OCI-LY1 (cell line): ENCODE measurements around the gene FABP1.

Experiments used
- CTCF ChIP-seq: fragments of 200-600 bp; sonication (generic), shearing (Covaris generic); IDR thresholded peaks from 2 replicates; pipeline ENCODE4 v1.5.1; 2017; ENCODE audit warnings: mild to moderate bottlenecking, antibody characterized with exemption, low read length, moderate library complexity, mixed read lengths
- EZH2 ChIP-seq: fragments of 200-600 bp; sonication (generic), shearing (Covaris generic); IDR thresholded peaks from 2 replicates; pipeline ENCODE4 v1.8.0; 2017; ENCODE audit warnings: borderline replicate concordance, mixed run types, mild to moderate bottlenecking, antibody characterized with exemption, low read length, moderate library complexity, mixed read lengths

GRCh38 chr2:88074150-88074549 lies 53.7 kb downstream of the FABP1 start:
- no peak for TF ChIP-seq CTCF
- no peak for TF ChIP-seq EZH2
